IPS-18a (cell line): Measurements from ENCODE around the gene BTG1.
A peak's percentile ranks its signal among the peaks of the same experiment; 100 is the strongest.
"Not testable (repeated sequence)": the region's sequence is repeated elsewhere in the genome, so short reads cannot be mapped to it uniquely, and the experiment has no call there.

Experiments
- H3K27ac ChIP-seq: one replicate; pipeline ENCODE4 v1.5.1; 2013; ENCODE audit warnings: low read length
- H3K27me3 ChIP-seq: one replicate; pipeline ENCODE4 v1.6.1; 2013; ENCODE audit warnings: mild to moderate bottlenecking, low read length; ENCODE audit not compliant: control insufficient read depth, insufficient read depth
- H3K36me3 ChIP-seq: one replicate; pipeline ENCODE4 v1.6.1; 2013; ENCODE audit warnings: low read depth, low read length; ENCODE audit not compliant: control insufficient read depth
- H3K4me1 ChIP-seq: one replicate; pipeline ENCODE4 v1.6.1; 2013; ENCODE audit warnings: low read depth, low read length; ENCODE audit not compliant: control insufficient read depth
- H3K4me3 ChIP-seq: one replicate; pipeline ENCODE4 v1.5.1; 2013; ENCODE audit warnings: low read length
- H3K9ac ChIP-seq: one replicate; pipeline ENCODE4 v1.6.1; 2013; ENCODE audit warnings: mild to moderate bottlenecking, low read length, moderate library complexity
- H3K9me3 ChIP-seq: one replicate; pipeline ENCODE4 v1.6.1; 2013; ENCODE audit warnings: low read depth, low read length; ENCODE audit not compliant: control insufficient read depth

The BTG1 gene

GRCh38 chr12:92108651-92109050 lies 37.0 kb downstream of the BTG1 start:
- no peaks in the 10 kb centered on the region for H3K9me3 ChIP-seq
- H3K36me3 ChIP-seq = no peaks in the 10 kb centered on the region
- H3K27ac ChIP-seq = no peak overlapping the region
- H3K9ac ChIP-seq = no peak overlapping the region
- no peaks in the 10 kb centered on the region for H3K27me3 ChIP-seq
- H3K4me1 ChIP-seq = peaks cover 39% of the 10 kb centered on the region
- H3K4me3 ChIP-seq = no peak overlapping the region

- peak overlapping the region; percentile 54 for H3K27ac ChIP-seq
- peaks cover 39% of the 10 kb centered on the region for H3K4me1 ChIP-seq
- H3K4me3 ChIP-seq = no peak overlapping the region
- no peaks in the 10 kb centered on the region for H3K9me3 ChIP-seq
- no peaks in the 10 kb centered on the region for H3K36me3 ChIP-seq
- no peaks in the 10 kb centered on the region for H3K27me3 ChIP-seq
- peak overlapping the region; percentile 9 for H3K9ac ChIP-seq
Observed at GRCh38 chr12:92107621-92108131, 38.0 kb downstream of the BTG1 start.

GRCh38 chr12:92107094-92107493 lies 38.6 kb downstream of the BTG1 start:
- Histone ChIP-seq H3K27ac (no peak overlapping the region), H3K9ac (no peak overlapping the region), H3K36me3 (no peaks in the 10 kb centered on the region), H3K4me1 (peaks cover 41% of the 10 kb centered on the region), H3K27me3 (no peaks in the 10 kb centered on the region), H3K9me3 (no peaks in the 10 kb centered on the region), H3K4me3 (no peak overlapping the region)

GRCh38 chr12:92105676-92106075 lies 40.0 kb downstream of the BTG1 start:
- H3K36me3 ChIP-seq = no peaks in the 10 kb centered on the region
- no peak overlapping the region for H3K9ac ChIP-seq
- no peaks in the 10 kb centered on the region for H3K27me3 ChIP-seq
- no peaks in the 10 kb centered on the region for H3K9me3 ChIP-seq
- H3K4me3 ChIP-seq = no peak overlapping the region
- H3K4me1 ChIP-seq = peaks cover 45% of the 10 kb centered on the region
- no peak overlapping the region for H3K27ac ChIP-seq

- Histone ChIP-seq H3K4me1 (peaks cover 42% of the 10 kb centered on the region), H3K9me3 (no peaks in the 10 kb centered on the region), H3K4me3 (no peak overlapping the region), H3K27ac (no peak overlapping the region), H3K27me3 (no peaks in the 10 kb centered on the region), H3K9ac (no peak overlapping the region), H3K36me3 (no peaks in the 10 kb centered on the region)
Observed at GRCh38 chr12:92105110-92105509, 40.5 kb downstream of the BTG1 start.

- Histone ChIP-seq H3K9ac (no peak overlapping the region), H3K36me3 (no peaks in the 10 kb centered on the region), H3K4me3 (no peak overlapping the region), H3K27ac (no peak overlapping the region), H3K9me3 (no peaks in the 10 kb centered on the region), H3K27me3 (no peaks in the 10 kb centered on the region), H3K4me1 (peaks cover 19% of the 10 kb centered on the region)
Observed at GRCh38 chr12:92102606-92103005, 43.0 kb downstream of the BTG1 start.

GRCh38 chr12:92098594-92099380 lies 46.9 kb downstream of the BTG1 start:
- Histone ChIP-seq H3K4me1 (peaks cover 9% of the 10 kb centered on the region), H3K9me3 (no peaks in the 10 kb centered on the region), H3K27ac (no peak overlapping the region), H3K9ac (no peak overlapping the region), H3K4me3 (no peak overlapping the region), H3K36me3 (no peaks in the 10 kb centered on the region), H3K27me3 (no peaks in the 10 kb centered on the region)

- Histone ChIP-seq H3K36me3 (no peaks in the 10 kb centered on the region), H3K9me3 (no peaks in the 10 kb centered on the region), H3K4me3 (no peak overlapping the region), H3K9ac (no peak overlapping the region), H3K4me1 (peaks cover 3% of the 10 kb centered on the region), H3K27me3 (no peaks in the 10 kb centered on the region), H3K27ac (no peak overlapping the region)
Observed at GRCh38 chr12:92096346-92097136, 49.1 kb downstream of the BTG1 start.

- no peak overlapping the region for H3K27ac ChIP-seq
- no peaks in the 10 kb centered on the region for H3K27me3 ChIP-seq
- no peak overlapping the region for H3K9ac ChIP-seq
- H3K36me3 ChIP-seq = no peaks in the 10 kb centered on the region
- no peak overlapping the region for H3K4me3 ChIP-seq
- H3K4me1 ChIP-seq = peaks cover 3% of the 10 kb centered on the region
- no peaks in the 10 kb centered on the region for H3K9me3 ChIP-seq
Observed at GRCh38 chr12:92094751-92095161, 50.9 kb downstream of the BTG1 start.

GRCh38 chr12:92094301-92094700 lies 51.3 kb downstream of the BTG1 start:
- H3K27ac ChIP-seq, H3K9ac ChIP-seq, H3K4me3 ChIP-seq, H3K9me3 ChIP-seq, H3K36me3 ChIP-seq, H3K4me1 ChIP-seq, H3K27me3 ChIP-seq: not testable (repeated sequence)
